Measurements from ENCODE around the gene HDAC7.

Gene HDAC7

DNA sequence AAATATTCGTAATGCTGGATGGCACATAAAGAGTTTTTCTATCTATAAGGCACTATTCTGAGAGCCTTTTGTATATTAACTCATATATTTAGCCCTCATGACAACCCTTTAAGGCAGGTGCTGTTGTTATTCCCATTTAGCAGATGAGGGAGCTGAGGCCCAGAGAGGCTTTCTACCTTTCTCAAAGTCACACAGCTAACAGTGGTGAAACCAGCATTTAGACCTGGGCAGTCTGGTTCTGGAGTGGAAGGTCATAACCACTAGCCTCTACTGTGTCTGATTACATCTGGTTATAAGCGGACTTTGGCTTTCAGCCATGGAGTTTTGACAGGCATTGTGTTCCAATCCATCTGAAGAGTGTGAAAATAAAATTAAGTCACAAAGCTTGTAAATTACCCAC, 41.2 kb upstream of the HDAC7 start:
- no peak overlapping the region for H3K9ac ChIP-seq (ENCODE audit: low read depth, low read length, poor library complexity, severe bottlenecking)
- H2AFZ ChIP-seq (ENCODE audit: low read length), result no peak overlapping the region
- no peaks in the 10 kb centered on the region for H3K27me3 ChIP-seq (ENCODE audit: insufficient read depth, low read length, poor library complexity, severe bottlenecking)
- no peak overlapping the region for H3K4me2 ChIP-seq (ENCODE audit: low read depth, low read length, poor library complexity, severe bottlenecking)
- H4K20me1 ChIP-seq (ENCODE audit: insufficient read depth, low read length, poor library complexity, severe bottlenecking), result no peaks in the 10 kb centered on the region
- no peaks in the 10 kb centered on the region for H3K9me2 ChIP-seq (replicated peaks; ENCODE audit: low read depth, low read length)
- no peaks in the 10 kb centered on the region for H3K36me3 ChIP-seq (ENCODE audit: insufficient read depth, low read length)
- no peaks in the 10 kb centered on the region for H3K9me3 ChIP-seq (ENCODE audit: insufficient read depth, low read depth, low read length)
- H3K4me1 ChIP-seq (ENCODE audit: insufficient read depth, low read length, poor library complexity, severe bottlenecking), result no peaks in the 10 kb centered on the region
- no peak overlapping the region for H3K4me3 ChIP-seq (ENCODE audit: low read length, poor library complexity, severe bottlenecking)
- H3F3A ChIP-seq (ENCODE audit: low read depth), result no peaks in the 10 kb centered on the region
- no peaks in the 10 kb centered on the region for H3K79me2 ChIP-seq (ENCODE audit: insufficient read depth, low read length)
- TF ChIP-seq CTCF (conservative IDR thresholded peaks at IDR 0.05; ENCODE audit: low read length) (no peak), EZH2phosphoT487 (IDR thresholded peaks at IDR 0.05; ENCODE audit: borderline replicate concordance) (no peak)

DNA sequence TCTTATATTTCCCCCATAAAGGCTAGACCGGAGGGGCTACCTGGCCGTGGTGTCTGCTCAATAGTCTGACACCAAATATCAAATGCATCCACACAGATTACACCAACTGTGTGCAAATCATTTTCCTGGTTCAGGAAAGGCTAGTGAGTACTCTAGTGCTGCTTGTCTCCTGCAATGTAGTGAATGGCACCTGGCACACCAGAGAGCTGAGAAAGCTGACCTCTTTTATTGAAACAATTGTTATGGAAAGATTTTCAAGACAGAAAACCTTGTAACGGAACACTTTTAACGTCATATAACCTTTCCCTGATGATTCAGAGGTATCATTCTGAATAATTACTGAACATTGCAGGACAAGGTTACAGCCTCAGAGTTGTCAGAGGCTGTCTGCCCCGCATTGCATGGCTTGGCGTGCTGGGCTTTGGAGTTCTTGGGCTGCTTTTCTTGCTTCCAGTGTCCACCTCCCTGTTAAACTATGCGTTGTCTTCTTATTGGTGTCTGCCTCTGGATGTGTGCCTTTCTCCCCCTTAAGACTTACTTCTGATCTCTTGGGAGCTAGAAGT, 40.7 kb upstream of the HDAC7 start:
- H3K27me3 ChIP-seq (ENCODE audit: insufficient read depth, low read length, poor library complexity, severe bottlenecking), result no peaks in the 10 kb centered on the region
- no peak overlapping the region for H3K4me2 ChIP-seq (ENCODE audit: low read depth, low read length, poor library complexity, severe bottlenecking)
- H4K20me1 ChIP-seq (ENCODE audit: insufficient read depth, low read length, poor library complexity, severe bottlenecking), result no peaks in the 10 kb centered on the region
- H3K9me2 ChIP-seq (replicated peaks; ENCODE audit: low read depth, low read length), result no peaks in the 10 kb centered on the region
- H3F3A ChIP-seq (ENCODE audit: low read depth), result no peaks in the 10 kb centered on the region
- TF ChIP-seq CTCF (conservative IDR thresholded peaks at IDR 0.05; ENCODE audit: low read length) (no peak), EZH2phosphoT487 (IDR thresholded peaks at IDR 0.05; ENCODE audit: borderline replicate concordance) (no peak)
- H3K4me1 ChIP-seq (ENCODE audit: insufficient read depth, low read length, poor library complexity, severe bottlenecking), result no peaks in the 10 kb centered on the region
- no peak overlapping the region for H3K9ac ChIP-seq (ENCODE audit: low read depth, low read length, poor library complexity, severe bottlenecking)
- no peaks in the 10 kb centered on the region for H3K9me3 ChIP-seq (ENCODE audit: insufficient read depth, low read depth, low read length)
- no peaks in the 10 kb centered on the region for H3K79me2 ChIP-seq (ENCODE audit: insufficient read depth, low read length)
- H3K4me3 ChIP-seq (ENCODE audit: low read length, poor library complexity, severe bottlenecking), result no peak overlapping the region
- no peak overlapping the region for H2AFZ ChIP-seq (ENCODE audit: low read length)
- no peaks in the 10 kb centered on the region for H3K36me3 ChIP-seq (ENCODE audit: insufficient read depth, low read length)

GRCh38 chr12:47858511-47859266, 39.0 kb upstream of the HDAC7 start:
- Histone ChIP-seq H3K9ac (ENCODE audit: low read depth, low read length, poor library complexity, severe bottlenecking) (no peak overlapping the region), H2AFZ (ENCODE audit: low read length) (no peak overlapping the region), H3K36me3 (ENCODE audit: insufficient read depth, low read length) (no peaks in the 10 kb centered on the region), H3K79me2 (ENCODE audit: insufficient read depth, low read length) (no peaks in the 10 kb centered on the region), H3K9me3 (ENCODE audit: insufficient read depth, low read depth, low read length) (no peaks in the 10 kb centered on the region), H3F3A (ENCODE audit: low read depth) (no peaks in the 10 kb centered on the region), H3K9me2 (replicated peaks; ENCODE audit: low read depth, low read length) (no peaks in the 10 kb centered on the region), H4K20me1 (ENCODE audit: insufficient read depth, low read length, poor library complexity, severe bottlenecking) (no peaks in the 10 kb centered on the region), H3K4me1 (ENCODE audit: insufficient read depth, low read length, poor library complexity, severe bottlenecking) (no peaks in the 10 kb centered on the region), H3K4me2 (ENCODE audit: low read depth, low read length, poor library complexity, severe bottlenecking) (no peak overlapping the region), H3K4me3 (ENCODE audit: low read length, poor library complexity, severe bottlenecking) (no peak overlapping the region), H3K27me3 (ENCODE audit: insufficient read depth, low read length, poor library complexity, severe bottlenecking) (no peaks in the 10 kb centered on the region)
- TF ChIP-seq CTCF (conservative IDR thresholded peaks at IDR 0.05; ENCODE audit: low read length) (no peak), EZH2phosphoT487 (IDR thresholded peaks at IDR 0.05; ENCODE audit: borderline replicate concordance) (no peak)
